Osteoblast (primary cell): ENCODE data around the gene SPAG16. TPM values are rescaled to one million over a fixed set of nuclear protein-coding genes. Genes with fewer than 3 reads are reported as not detected.

Source experiments
- DNase-seq: peaks from one replicate; pipeline ENCODE4 v3.0.0; 2011; ENCODE audit warnings: low spot score, mixed read lengths; ENCODE audit not compliant: insufficient read length; ENCODE audit errors: missing footprints
- H2AFZ ChIP-seq: 2 replicates; pipeline ENCODE4 v1.6.0; 2011; ENCODE audit warnings: mild to moderate bottlenecking, low read length
- H3K27ac ChIP-seq: 2 replicates; pipeline ENCODE4 v1.5.1; 2011; ENCODE audit warnings: mild to moderate bottlenecking, low read depth, low read length, moderate library complexity
- H3K27me3 ChIP-seq: 2 replicates; pipeline ENCODE4 v1.6.0; 2012; ENCODE audit warnings: mild to moderate bottlenecking, control low read depth, inconsistent platforms, low read length, moderate library complexity; ENCODE audit not compliant: insufficient read depth
- H3K36me3 ChIP-seq: 2 replicates; pipeline ENCODE4 v1.5.1; 2011; ENCODE audit warnings: mild to moderate bottlenecking, low read length, control low read depth, moderate library complexity; ENCODE audit not compliant: insufficient read depth
- H3K4me1 ChIP-seq: 2 replicates; pipeline ENCODE4 v1.5.1; 2011; ENCODE audit warnings: mild to moderate bottlenecking, low read length, control low read depth, moderate library complexity; ENCODE audit not compliant: insufficient read depth
- H3K4me2 ChIP-seq: 2 replicates; pipeline ENCODE4 v1.6.0; 2011; ENCODE audit warnings: mild to moderate bottlenecking, low read length; ENCODE audit not compliant: insufficient read depth
- H3K4me3 ChIP-seq: fragments of 200-600 bp; sonication (generic); 3 replicates; pipeline ENCODE4 v1.5.1; 2012; ENCODE audit warnings: mild to moderate bottlenecking, low read length, inconsistent platforms; ENCODE audit not compliant: insufficient read depth
- H3K79me2 ChIP-seq: 2 replicates; pipeline ENCODE4 v1.6.0; 2012; ENCODE audit warnings: mild to moderate bottlenecking, low read length, control low read depth, inconsistent platforms; ENCODE audit not compliant: insufficient read depth
- H3K9me3 ChIP-seq: 2 replicates; pipeline ENCODE4 v1.5.1; 2011; ENCODE audit warnings: low read depth, low read length, control low read depth
- H4K20me1 ChIP-seq: 2 replicates; pipeline ENCODE4 v1.6.0; 2012; ENCODE audit warnings: mild to moderate bottlenecking, low read length, control low read depth; ENCODE audit not compliant: insufficient read depth
- CTCF ChIP-seq: IDR thresholded peaks from 2 replicates; pipeline ENCODE4 v1.5.1; 2011; ENCODE audit warnings: mild to moderate bottlenecking, low read depth, low read length, moderate library complexity; ENCODE audit errors: extremely low read depth
- total RNA-seq: library from RNA; depleted of rRNA; stranded (reverse); fragments of >200 nt; gene quantifications from 2 replicates; pipeline ENCODE4 v1.2.3, GENCODE V29; 2012

The SPAG16 gene
- total RNA-seq = 46.9 and 47.8 TPM in 2 replicates

- H2AFZ ChIP-seq = peak within 1 kb of the TSS; percentile 97
- no peaks in the 10 kb centered on the region for H4K20me1 ChIP-seq
- no peak for TF ChIP-seq CTCF
- H3K27ac ChIP-seq = peak within 1 kb of the TSS; percentile 78
- peak within 1 kb of the TSS; percentile 93 for H3K4me3 ChIP-seq
- DNase-seq = peak; percentile 97
- H3K79me2 ChIP-seq = peaks cover 22% of the 10 kb centered on the region
- peaks cover 24% of the 10 kb centered on the region for H3K4me1 ChIP-seq
- no peaks in the 10 kb centered on the region for H3K36me3 ChIP-seq
- H3K4me2 ChIP-seq = peak within 1 kb of the TSS; percentile 95
- H3K9me3 ChIP-seq = no peaks in the 10 kb centered on the region
- H3K27me3 ChIP-seq = no peaks in the 10 kb centered on the region
Observed at GRCh38 chr2:213284105-213285090, at the start of gene SPAG16. TSS of gene SPAG16 (plus strand) at chr2:213284464.

- peak overlapping the region; percentile 51 for H2AFZ ChIP-seq
- no peak overlapping the region for H3K4me3 ChIP-seq
- TF ChIP-seq CTCF = no peak
- H3K79me2 ChIP-seq = no peaks in the 10 kb centered on the region
- H3K27me3 ChIP-seq = no peaks in the 10 kb centered on the region
- no peaks in the 10 kb centered on the region for H3K36me3 ChIP-seq
- H3K27ac ChIP-seq = no peak overlapping the region
- no peak overlapping the region for H3K4me2 ChIP-seq
- H4K20me1 ChIP-seq = no peaks in the 10 kb centered on the region
- no peaks in the 10 kb centered on the region for H3K9me3 ChIP-seq
- peaks cover 41% of the 10 kb centered on the region for H3K4me1 ChIP-seq
- no peak for DNase-seq
Observed at GRCh38 chr2:213234641-213235040, 49.6 kb upstream of the SPAG16 start.

GRCh38 chr2:213235741-213236140, 48.5 kb upstream of the SPAG16 start:
- Histone ChIP-seq H3K36me3 (no peaks in the 10 kb centered on the region), H3K27ac (no peak overlapping the region), H3K4me1 (peaks cover 39% of the 10 kb centered on the region), H3K27me3 (no peaks in the 10 kb centered on the region), H3K4me2 (no peak overlapping the region), H3K79me2 (no peaks in the 10 kb centered on the region), H4K20me1 (no peaks in the 10 kb centered on the region), H2AFZ (no peak overlapping the region), H3K9me3 (no peaks in the 10 kb centered on the region), H3K4me3 (no peak overlapping the region)
- no peak for TF ChIP-seq CTCF
- no peak for DNase-seq

- Histone ChIP-seq H3K36me3 (no peaks in the 10 kb centered on the region), H2AFZ (peak overlapping the region; percentile 17), H3K27ac (peak overlapping the region; percentile 75), H3K27me3 (no peaks in the 10 kb centered on the region), H4K20me1 (no peaks in the 10 kb centered on the region), H3K79me2 (no peaks in the 10 kb centered on the region), H3K4me2 (peak overlapping the region; percentile 76), H3K9me3 (no peaks in the 10 kb centered on the region), H3K4me1 (peaks cover 39% of the 10 kb centered on the region), H3K4me3 (no peak overlapping the region)
- DNase-seq = no peak
- TF ChIP-seq CTCF = no peak
Observed at GRCh38 chr2:213237251-213237650, 47.0 kb upstream of the SPAG16 start.
